NCI-H146 treated with DMSO at 0.1 percent for 48 hours (cell line): Measurements from ENCODE around the gene PLCL2.

ENCODE experiments used
- DNase-seq: peaks from one replicate; lab custom pipeline; 2025; ENCODE audit not compliant: unreplicated experiment; lab: John Stamatoyannopoulos, UW

PLCL2 gene

DNA sequence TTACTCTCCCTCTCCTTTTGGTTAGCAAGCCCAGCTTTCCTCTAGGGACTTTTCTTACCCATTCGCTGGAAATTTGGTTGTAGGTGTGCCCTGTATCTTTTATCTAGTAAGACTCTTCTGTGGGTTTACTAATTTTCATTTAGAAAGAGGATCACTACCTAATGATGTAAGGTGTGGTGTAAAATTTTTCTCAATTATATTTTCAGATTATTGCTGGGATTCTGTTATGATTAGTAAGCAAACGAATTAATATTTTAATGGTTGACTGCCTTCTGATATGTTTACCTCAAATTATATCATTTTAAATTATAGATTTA lies 28.5 kb downstream of the PLCL2 start:
- no peak for DNase-seq

GRCh38 chr3:16916840-16917239 lies 32.1 kb downstream of the PLCL2 start:
- no peak for DNase-seq

- no peak for DNase-seq
Measured at GRCh38 chr3:16917256-16917935, 32.6 kb downstream of the PLCL2 start.

DNA sequence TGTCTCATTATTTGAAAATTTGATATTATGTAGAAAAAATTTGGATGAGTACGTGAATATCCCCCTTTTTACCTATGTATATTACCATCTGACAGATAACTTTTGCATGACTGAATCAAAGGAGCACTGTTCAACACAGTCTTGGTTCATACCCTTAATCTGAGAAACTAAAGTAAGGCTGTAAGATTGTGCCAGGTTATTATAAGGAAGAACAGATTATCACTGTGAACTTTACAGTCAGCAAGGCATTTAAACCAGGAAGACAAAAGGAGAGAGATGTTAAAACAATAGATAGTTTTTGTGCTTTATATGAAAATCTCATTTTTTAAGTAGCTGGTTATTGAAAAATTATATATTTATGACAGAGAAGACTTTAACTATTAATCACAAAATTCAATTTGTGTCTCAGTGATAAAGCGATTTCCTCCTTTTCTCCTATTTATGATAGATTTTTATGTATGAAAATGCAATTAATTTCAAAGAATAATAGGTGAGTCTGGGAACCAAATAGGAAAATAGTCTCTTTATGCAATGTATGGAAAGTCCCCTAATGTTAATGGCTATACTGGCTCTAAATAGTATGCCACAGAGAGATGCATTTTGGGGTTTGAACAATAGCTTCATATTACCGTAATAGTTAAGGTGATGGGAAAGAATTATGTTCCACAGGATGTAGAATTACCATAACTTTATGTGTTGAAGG lies 33.4 kb downstream of the PLCL2 start:
- DNase-seq = no peak

GRCh38 chr3:16918683-16919025 lies 33.9 kb downstream of the PLCL2 start:
- DNase-seq = no peak

- DNase-seq = no peak
Measured at GRCh38 chr3:16923112-16923511, 38.4 kb downstream of the PLCL2 start.

- DNase-seq = no peak
Measured at GRCh38 chr3:16927485-16927884, 42.7 kb downstream of the PLCL2 start.

DNA sequence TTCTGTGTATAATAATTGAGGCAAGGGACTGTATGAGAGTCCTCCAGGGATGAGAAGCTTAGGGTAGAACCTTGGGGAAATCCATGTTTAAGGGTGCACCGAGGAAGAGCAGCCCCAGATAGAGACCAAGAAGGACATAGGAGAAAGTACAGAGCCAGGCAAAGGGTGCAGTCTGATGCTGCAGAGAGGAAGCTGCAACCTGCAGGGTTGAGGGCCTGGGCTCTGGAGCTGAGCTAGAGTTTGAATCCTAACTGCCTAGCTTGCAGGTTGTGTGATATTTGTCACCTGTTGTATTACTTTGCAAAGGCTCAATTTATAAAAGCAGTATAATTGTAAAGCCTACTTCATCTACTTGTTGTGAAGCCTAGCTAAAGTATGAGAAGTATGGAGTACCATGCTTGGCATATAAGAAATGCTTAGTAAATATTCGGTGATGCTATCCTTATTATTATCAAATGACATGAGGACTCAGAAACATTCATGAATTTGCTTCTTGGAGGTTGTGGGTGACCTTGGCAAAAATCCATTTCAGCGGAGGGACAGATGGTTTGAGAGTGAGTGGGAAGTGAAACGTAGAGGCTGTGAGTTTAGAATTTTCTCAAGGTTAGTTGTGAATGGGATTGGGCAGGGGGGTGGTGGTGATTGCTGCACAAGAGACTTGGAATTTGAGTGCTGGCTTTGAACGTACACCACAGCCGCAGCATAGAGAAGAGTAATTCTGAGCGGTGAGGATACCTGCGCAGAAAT lies 43.8 kb downstream of the PLCL2 start:
- no peak for DNase-seq

DNA sequence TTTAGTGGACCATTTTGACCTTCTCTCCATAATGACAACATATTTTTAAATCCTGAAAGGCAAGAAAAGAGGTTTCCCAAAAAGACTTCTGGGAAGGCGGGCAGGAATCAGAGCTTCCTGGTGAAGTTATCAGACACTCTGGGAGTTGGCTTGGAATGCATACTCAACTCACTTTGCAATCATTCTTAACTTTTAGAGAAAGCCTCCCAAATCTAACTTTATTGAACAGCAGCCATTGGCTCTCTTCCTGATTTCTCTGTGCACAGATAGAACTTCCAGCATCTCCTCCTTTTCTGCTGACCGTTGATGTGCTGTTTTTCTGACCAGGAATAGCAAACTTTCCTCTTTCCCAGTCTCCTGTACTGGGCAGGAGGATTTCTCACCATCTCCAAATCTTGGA lies 44.6 kb downstream of the PLCL2 start:
- DNase-seq = no peak

DNA sequence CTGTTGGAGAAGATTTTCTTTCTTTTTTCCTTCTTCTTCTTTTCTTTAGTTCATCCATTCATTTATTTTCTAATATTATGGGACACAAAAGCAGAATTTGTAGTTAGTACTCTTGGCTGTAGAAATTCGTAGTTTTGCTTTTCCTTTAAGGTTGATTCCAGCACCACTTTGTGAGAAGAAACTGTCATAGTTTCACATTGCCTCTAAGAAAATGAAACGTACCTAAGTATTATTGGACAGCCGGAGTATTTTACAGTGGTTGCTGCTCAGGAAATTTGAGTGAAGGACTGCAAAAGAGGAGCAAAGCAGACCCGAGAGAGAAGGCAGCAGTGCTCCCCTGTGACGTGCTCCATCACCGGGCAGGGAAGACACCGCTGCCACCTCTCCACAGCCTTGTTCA lies 48.1 kb downstream of the PLCL2 start:
- DNase-seq = no peak

DNA sequence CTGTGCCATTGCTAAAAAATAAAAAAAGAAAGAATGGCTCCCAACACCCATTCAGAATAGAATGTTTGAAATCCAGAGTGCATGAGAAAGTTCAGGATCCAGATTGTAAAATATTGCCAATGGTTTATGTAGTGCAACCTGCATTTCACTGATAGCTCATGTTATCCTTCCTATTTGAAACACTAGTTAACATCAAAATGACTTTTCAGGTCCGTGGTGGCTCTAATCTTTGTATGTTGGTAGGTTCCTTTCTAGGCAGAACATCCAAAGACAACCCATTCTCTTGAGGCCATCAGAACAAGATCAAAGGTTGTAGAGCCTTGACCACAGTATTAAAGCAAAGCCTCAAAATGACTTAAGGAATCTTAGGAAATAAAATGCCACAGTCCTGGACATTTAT lies 51.0 kb downstream of the PLCL2 start:
- DNase-seq = no peak

GRCh38 chr3:16936233-16936632 lies 51.5 kb downstream of the PLCL2 start:
- DNase-seq = no peak

DNA sequence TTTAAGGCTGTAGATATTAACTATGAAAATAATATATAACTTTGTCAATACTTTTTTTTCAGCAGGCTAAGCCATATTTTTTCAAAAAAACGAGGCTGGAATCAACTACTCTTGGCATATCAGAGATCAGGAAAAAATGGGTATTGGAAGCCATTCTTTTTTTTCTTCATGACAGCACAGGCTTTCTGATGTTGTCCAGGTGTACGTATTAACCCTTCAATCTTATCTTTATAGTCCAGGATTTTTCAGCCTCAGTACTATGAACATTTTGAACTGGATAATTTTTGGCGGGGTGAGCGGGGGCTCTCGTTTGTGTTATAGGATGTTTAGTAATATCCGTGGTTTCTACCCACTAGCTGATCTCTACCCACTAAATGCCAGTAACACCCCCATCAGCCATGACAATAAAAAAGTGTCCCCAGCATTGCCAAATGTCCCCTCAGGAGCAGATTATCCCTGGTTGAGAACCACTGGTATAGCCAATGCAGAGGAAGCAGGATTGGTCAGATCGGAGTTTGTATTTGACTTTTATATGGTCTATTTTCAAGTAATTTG lies 52.0 kb downstream of the PLCL2 start:
- no peak for DNase-seq

- DNase-seq = no peak
Measured at GRCh38 chr3:16937326-16937845, 52.6 kb downstream of the PLCL2 start.

DNA sequence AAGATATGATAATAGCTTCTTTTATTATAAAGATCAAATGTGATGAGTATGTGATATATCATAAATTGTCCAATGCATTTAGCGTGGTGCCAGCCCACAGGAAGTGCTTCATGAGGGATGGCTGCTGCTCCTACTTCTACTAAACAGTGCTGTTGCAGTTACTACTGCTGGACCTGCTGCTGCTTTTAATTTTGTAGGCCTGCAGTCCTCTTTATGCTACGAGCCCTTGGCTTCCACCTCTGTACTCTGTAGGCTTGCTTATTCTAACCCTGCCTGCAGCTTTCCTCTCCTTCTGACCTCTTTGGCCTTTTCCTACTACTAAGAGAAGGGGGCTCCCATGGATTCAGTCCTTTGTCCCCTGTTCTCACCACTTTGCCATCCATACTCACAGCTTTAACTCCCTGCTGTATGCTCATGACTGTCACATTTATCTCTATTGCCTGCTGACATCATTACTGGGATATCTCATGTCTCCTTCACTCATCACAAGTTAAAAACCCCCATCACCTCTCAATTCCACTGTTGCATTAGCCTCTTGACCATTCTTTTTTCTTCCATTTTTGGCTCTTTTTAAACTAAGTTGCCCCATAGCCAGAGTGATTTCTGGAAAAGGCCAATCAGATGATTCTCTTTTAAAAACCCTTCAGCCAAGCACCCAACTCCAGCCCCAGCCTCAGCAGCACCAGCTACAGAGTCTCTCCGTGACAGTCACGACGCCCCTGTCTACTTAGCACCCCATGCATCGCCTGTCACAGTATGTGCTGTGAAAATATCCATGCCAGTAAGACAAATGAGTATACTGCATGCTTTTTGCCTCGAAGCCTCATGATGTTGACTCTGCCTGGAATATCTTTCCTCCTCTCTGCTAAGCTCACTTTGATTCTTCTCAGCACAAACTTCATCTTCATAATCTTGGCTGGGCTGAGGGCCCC lies 56.3 kb downstream of the PLCL2 start:
- DNase-seq = no peak

DNA sequence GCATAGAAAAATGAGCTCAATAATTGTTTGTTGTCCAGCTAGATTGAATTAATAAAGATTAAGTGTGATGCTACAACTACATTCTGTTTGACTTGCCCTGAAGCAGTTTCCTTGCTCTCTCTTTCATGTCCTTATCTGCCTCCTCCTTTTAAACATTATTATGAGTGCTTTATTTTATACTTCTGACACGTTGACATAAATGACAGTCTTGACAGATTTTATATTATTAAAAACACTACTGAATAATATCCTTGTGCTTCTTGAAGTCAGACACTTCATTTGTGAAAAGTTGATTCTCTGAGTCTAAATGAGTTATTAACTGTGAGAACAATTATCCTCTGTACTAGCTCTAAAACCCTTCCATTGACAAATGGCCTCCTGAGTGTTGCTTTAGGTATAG lies 58.2 kb downstream of the PLCL2 start:
- DNase-seq = no peak

DNA sequence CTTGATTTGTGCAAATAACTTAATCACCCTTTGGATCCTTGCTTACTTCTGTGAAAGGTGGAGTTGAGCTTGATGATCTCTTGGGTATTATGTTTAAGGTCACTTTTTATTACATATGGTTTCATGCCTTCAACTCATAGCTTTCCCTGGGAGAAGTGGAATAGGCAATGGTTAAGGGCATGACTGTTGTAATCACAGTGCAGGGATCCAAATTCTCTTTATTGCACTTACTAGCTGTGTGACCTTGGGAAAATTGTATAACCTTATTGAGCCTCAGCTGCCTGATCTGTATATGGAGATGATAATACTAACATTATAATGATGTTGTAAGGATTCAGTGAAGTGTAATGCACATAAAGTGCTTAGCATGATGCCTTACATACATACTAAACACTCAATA lies 59.1 kb downstream of the PLCL2 start:
- DNase-seq = no peak

DNA sequence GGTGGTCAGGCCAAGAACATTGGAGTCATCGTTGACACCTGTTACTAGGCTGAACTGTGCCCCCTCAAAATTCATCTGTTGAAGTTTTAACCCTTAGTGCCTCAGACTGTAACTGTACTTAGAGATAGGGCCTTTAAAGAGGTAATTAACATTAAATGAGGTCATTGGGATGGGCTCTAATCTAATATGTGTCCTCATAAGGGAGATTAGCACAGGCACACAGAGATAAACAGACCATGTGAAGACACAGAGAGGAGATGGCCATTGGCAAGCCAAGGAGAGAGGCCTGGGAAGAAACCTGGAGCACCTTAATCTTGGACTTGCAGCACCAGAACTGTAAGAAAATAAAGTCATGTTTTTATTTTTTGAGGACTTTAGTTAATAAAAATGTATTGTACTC lies 59.6 kb downstream of the PLCL2 start:
- DNase-seq = no peak

- no peak for DNase-seq
Measured at GRCh38 chr3:16945330-16945729, 60.6 kb downstream of the PLCL2 start.

DNA sequence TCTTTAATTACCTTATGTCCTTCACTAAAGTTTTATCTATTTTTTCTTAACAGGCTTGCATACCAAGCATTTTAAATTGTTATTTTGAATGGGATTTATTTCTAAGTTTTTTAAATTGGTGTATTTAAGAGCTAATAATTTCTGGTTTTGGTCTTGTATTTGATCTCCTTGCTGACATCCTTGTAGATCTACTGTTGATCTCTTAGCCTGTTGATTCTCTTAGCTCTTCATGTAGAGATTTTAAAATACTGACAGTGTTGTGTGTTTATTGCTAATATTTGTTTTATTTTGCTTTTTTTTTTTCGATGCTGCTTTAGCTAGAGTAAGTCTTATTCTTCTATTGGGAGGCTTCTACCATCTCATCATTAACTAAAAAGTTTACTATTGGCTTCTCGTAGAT lies 65.5 kb downstream of the PLCL2 start:
- DNase-seq = no peak

DNA sequence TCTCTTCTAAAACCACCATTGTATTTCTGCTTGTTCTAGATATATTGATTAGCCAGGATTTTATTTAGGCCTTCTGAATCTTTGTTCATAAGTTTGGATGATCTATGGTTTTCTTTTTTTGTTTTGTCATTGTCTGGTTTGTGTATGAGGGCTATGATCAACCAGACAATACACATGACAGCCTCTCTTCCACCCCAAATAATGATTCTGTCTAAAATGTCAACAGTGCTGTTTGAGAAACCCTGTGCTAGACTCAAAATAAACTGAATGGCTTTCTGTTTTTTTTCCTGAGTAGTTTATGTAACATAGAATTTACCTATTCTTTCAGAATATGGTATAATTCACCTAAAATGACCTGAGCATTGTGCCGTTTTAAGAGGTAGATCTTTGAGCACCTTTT lies 66.1 kb downstream of the PLCL2 start:
- DNase-seq = no peak
